ENCODE results near the gene DIP2A.

Gene DIP2A

GRCh38 chr21:46465651-46466050, 7.0 kb downstream of the DIP2A start:
- TF ChIP-seq, protein P1, sequence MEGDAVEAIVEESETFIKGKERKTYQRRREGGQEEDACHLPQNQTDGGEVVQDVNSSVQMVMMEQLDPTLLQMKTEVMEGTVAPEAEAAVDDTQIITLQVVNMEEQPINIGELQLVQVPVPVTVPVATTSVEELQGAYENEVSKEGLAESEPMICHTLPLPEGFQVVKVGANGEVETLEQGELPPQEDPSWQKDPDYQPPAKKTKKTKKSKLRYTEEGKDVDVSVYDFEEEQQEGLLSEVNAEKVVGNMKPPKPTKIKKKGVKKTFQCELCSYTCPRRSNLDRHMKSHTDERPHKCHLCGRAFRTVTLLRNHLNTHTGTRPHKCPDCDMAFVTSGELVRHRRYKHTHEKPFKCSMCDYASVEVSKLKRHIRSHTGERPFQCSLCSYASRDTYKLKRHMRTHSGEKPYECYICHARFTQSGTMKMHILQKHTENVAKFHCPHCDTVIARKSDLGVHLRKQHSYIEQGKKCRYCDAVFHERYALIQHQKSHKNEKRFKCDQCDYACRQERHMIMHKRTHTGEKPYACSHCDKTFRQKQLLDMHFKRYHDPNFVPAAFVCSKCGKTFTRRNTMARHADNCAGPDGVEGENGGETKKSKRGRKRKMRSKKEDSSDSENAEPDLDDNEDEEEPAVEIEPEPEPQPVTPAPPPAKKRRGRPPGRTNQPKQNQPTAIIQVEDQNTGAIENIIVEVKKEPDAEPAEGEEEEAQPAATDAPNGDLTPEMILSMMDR (IDR thresholded peaks at IDR 0.05; ENCODE audit: low read depth, low read length), result no peak
- no peak for TF ChIP-seq MYC (IDR thresholded peaks at IDR 0.05; ENCODE audit: low read depth, low read length)
- no peak for DNase-seq (ENCODE audit: low read depth)
- no peak overlapping the region for H3K4me3 ChIP-seq (ENCODE audit: low read depth, low read length)

DNA sequence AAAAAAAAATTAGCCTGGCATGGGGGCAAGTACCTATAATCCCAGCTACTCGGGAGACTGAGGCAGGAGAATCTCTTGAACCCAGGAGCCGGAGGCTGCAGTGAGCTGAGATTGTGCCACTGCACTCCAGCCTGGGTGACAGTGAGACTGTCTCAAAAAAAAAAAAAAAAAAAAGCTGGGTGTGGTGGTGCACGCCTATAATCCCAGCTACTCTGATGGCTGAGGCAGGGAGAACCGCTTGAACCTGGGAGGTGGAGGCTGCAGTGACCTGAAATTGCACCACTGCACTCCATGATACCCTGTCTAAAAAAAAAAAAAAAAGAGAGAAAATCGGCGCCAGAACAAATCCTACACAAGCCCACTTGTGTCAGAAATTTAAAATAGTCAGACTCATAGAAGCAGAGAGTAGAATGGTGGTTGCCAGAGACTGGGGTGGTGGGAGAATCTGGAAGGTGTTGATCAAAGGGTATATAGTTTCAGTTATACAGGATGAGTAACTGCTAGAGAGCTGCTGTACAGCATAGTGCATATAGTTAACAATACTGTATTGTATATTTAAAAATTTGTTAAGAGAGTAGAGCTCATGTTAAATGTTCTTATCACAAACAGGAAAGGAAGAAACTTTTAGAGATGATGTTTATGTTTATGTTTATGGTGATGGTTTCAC, 9.6 kb downstream of the DIP2A start:
- no peak for DNase-seq (ENCODE audit: low read depth)
- TF ChIP-seq, protein P1 (IDR thresholded peaks at IDR 0.05; ENCODE audit: low read depth, low read length), result no peak
- TF ChIP-seq POLR2A (IDR thresholded peaks at IDR 0.05; ENCODE audit: extremely low read depth, insufficient read length) (no peak), MAX (IDR thresholded peaks at IDR 0.05; ENCODE audit: low read depth, low read length) (no peak), MYC (IDR thresholded peaks at IDR 0.05; ENCODE audit: low read depth, low read length) (no peak)
- H3K4me3 ChIP-seq (ENCODE audit: low read depth, low read length), result no peak overlapping the region

DNA sequence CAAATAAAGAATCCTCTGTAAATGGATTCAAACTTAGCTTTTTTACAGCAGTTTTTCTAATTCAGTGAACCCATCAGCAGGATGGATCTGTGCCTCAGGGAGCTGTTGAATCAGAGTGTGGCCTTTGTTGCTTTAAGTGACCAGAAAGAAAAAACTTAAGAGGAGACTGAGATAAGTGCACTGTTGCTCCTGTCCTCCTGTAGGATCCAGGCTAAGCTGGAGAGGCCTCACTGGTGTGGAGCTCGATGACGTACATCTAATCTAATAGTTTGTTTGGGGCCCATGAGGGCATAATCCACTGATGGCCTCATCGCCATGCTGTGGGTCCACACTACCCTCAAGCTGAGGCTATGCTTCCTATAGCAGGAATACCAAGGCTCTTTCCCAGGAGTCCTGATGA, 10.6 kb downstream of the DIP2A start:
- no peak for TF ChIP-seq POLR2A (IDR thresholded peaks at IDR 0.05; ENCODE audit: extremely low read depth, insufficient read length)
- TF ChIP-seq, protein P1 (IDR thresholded peaks at IDR 0.05; ENCODE audit: low read depth, low read length), result no peak
- no peak for TF ChIP-seq MYC (IDR thresholded peaks at IDR 0.05; ENCODE audit: low read depth, low read length)
- no peak for TF ChIP-seq MAX (IDR thresholded peaks at IDR 0.05; ENCODE audit: low read depth, low read length)
- no peak overlapping the region for H3K4me3 ChIP-seq (ENCODE audit: low read depth, low read length)
- no peak for DNase-seq (ENCODE audit: low read depth)

- TF ChIP-seq POLR2A (IDR thresholded peaks at IDR 0.05; ENCODE audit: extremely low read depth, insufficient read length) (no peak), MAX (IDR thresholded peaks at IDR 0.05; ENCODE audit: low read depth, low read length) (no peak), MYC (IDR thresholded peaks at IDR 0.05; ENCODE audit: low read depth, low read length) (no peak)
- TF ChIP-seq, protein P1 (IDR thresholded peaks at IDR 0.05; ENCODE audit: low read depth, low read length), result no peak
- no peak overlapping the region for H3K4me3 ChIP-seq (ENCODE audit: low read depth, low read length)
- no peak for DNase-seq (ENCODE audit: low read depth)
Observed at GRCh38 chr21:46471514-46471913, 12.8 kb downstream of the DIP2A start.

- DNase-seq (ENCODE audit: low read depth), result peak; percentile 71
- TF ChIP-seq POLR2A (IDR thresholded peaks at IDR 0.05; ENCODE audit: extremely low read depth, insufficient read length) (no peak), MYC (IDR thresholded peaks at IDR 0.05; ENCODE audit: low read depth, low read length) (no peak), MAX (IDR thresholded peaks at IDR 0.05; ENCODE audit: low read depth, low read length) (no peak; the same call in 1 of the 2 replicates)
- TF ChIP-seq, protein P1 (IDR thresholded peaks at IDR 0.05; ENCODE audit: low read depth, low read length), result no peak
- no peak overlapping the region for H3K4me3 ChIP-seq (ENCODE audit: low read depth, low read length)
Observed at GRCh38 chr21:46472246-46472645, 13.6 kb downstream of the DIP2A start.

DNA sequence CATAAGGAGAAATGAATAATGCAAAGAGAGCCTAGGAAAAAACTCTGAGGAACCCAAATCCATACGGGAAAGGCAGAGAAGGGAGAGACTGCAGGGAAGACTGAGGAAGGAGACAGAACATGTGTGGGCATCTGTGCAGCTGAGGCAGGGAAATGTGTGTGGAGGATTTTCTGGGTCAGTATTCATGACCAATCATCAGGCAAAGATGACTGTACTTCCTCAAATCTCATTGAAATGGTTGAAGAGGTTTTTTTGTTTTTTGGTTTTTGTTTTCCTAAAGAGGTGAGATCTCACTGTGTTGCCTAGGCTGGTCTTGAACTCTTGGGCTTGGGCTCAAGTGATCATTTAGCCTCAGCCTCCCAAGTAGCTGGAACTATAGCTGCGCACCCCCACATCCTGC, 15.7 kb downstream of the DIP2A start:
- peak; percentile 20 for DNase-seq (ENCODE audit: low read depth)
- TF ChIP-seq MYC (IDR thresholded peaks at IDR 0.05; ENCODE audit: low read depth, low read length) (no peak), MAX (IDR thresholded peaks at IDR 0.05; ENCODE audit: low read depth, low read length) (no peak)
- H3K4me3 ChIP-seq (ENCODE audit: low read depth, low read length), result no peak overlapping the region

Data from NB4 (cell line).